CD4-positive, alpha-beta T cell treated with Interleukin-17A for 1 hour (primary cell): ENCODE data around the gene DYNLT5.
A peak's percentile ranks its signal among the peaks of the same experiment; 100 is the strongest.
"Not testable (repeated sequence)": the region's sequence is repeated elsewhere in the genome, so short reads cannot be mapped to it uniquely, and the experiment has no call there.

Source experiments
- DNase-seq: peaks from one replicate; pipeline ENCODE4 v3.0.0-alpha.2; 2020

Gene DYNLT5, protein sequence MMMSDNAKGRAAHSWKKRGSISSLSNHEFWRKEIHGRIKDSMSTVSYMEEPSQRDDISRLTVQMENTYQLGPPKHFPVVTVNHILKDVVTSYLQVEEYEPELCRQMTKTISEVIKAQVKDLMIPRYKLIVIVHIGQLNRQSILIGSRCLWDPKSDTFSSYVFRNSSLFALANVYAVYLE

DNA sequence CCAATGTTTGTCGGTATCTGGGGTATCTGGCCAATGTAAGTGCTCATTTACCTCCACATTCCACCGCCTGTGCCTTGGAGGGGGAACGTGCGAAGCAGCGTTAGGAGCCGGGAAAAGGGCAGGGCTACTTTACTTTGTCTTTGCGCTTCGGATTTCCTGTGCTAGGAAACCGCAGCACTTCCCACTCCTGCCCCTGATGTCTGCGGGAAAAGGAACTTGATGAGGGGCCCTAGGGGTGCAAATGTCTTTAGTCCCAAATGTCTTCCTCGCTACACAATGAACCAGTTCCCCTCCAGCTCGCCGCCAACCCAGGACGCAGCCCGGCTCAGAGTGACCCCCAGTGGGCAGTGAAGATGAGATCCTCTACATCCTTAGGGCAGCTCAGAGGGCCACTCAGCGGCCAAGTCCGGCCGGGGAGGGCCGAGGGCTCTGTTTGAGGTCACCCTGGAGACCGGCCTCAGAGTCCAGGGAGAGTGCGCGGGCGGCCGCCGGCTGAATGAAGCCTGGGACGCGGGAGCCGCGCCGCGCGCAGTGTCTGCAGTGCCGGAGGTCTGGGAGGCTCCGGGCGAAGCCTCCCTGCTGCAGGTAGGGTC, at the start of gene DYNLT5:
Gene DYNLT5, plus strand, starts transcription at position 460 of the 593 bp plus-strand sequence. CDS start 2,200 bp downstream, outside the sequence.
- DNase-seq = no peak

DNA sequence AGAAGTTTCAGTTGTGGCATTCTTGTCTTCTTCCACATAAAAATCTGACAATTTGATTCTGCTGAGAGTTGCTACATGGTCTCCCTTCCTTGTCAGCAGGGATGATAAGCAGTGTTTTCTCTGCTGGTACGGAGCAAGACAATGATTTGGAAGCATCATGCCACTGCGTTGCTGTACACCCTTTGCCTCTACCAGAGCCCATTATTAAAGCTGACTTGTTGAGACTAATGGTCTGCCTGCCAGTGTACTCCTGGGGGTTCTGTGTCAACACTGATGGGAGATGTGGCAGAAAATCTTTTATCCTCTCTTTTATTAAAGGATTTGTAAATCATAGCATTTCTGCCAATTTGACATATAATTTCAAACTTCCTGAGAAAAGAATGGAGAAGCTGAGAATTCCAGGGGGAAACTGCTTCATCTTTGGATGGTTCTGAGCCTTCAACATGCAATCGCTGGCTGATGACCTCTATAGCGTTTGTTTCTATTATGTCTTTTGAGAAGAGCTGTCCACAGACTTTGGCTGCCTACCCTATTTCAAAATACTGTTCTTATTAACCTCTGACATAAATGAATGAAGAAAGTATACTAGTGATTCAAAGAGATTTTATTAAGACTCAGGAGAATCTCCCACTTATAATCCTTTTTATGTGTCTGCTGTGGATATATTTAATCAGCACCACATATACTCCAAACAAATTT, 47.9 kb upstream of the DYNLT5 start:
- DNase-seq = no peak

- DNase-seq = no peak
Measured at GRCh38 chr1:66705110-66705509, 47.1 kb upstream of the DYNLT5 start.

- DNase-seq = no peak
Measured at GRCh38 chr1:66711420-66711819, 40.8 kb upstream of the DYNLT5 start.

DNA sequence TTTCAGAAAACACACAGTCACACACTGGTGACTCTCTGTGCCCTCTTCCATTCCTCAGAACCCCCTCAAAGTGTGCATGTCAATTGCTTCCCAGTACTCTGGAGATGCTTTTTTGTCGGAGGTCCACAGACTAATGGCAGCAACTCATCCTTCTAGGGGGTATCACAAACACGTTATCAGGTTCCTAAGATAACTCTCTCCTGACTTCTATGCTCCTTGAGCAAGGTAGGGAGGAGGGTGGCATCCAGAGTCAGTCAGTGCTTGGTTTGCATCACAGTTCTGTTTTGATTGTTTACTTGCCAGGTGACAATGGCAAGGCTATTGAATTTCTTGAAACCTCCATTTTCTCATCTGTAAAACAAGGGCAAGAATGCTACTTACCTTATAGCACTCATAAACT, 39.4 kb upstream of the DYNLT5 start:
- no peak for DNase-seq

- DNase-seq = no peak
Measured at GRCh38 chr1:66723985-66724384, 28.3 kb upstream of the DYNLT5 start.

DNA sequence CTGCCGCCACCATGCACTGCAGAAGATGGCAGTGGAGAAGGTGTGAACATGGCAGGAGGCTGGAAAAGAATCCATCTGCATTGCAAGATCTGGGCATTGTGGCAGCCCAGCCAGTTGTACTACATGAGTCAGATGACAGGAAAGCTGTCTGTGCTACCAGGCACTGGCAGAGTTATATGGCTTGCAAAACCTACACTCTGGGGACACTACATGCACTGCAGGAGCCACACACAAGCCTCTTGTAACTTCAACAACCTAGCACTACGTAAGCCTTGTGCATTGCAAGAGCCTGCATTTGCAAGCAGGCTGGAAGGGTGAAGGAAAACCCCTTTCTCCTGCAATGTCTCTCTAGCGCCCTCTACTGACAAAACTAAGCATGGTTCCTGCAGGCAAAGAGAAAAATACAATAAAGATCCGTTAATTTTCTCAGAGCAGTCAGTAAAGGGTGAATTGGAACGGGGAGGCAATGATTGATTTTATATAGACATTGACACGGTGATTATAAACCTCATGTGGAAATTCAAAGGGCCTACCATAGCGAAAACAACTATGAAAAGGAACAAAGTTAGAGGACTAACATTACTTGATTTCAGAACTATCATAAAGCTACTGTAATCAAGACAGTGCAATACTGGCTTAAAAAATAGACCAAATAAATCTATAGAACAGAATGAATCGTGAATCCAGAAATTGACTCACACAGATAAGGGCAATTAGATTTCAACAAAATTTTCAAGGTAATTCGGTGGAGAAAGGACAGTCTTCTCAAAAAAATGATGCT, 26.2 kb upstream of the DYNLT5 start:
- DNase-seq = peak; percentile 69

DNA sequence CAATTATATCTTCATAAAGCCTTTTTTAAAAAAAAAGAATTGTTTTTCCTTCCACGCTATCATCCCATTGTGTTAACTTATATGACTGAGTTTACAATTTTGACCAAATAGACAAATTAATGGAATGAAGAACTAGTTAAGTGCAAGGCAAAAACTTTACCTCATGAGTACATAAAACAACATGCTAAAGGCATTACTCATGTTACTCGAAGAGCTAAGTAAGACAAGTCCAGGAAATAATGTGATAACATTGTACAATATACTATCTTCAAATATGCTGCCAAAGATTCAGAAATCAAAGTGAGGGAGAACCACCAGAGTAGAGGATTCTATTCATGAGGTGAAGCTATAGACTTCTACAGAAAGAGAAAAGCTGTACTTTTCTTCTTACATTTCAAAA, 24.2 kb upstream of the DYNLT5 start:
- no peak for DNase-seq

DNA sequence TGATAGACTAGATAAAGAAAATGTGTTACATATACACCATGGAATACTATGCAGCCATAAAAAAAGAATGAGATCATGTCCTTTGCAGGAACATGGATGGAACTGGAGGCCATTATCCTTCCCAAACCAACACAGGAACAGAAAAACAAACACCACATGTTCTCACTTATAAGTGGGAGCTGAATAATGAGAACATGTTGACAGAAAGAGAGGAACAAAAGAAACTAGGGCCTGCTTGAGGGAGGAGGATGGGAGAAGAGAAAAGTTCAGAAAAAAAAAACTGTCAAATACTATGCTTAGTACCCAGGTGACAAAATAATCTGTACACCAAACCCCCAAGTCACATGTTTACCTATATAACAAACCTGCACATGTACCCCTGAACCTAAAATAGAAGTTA, 23.5 kb upstream of the DYNLT5 start:
- DNase-seq = not testable (repeated sequence)

GRCh38 chr1:66729119-66729518, 23.1 kb upstream of the DYNLT5 start:
- DNase-seq = peak; percentile 8

- DNase-seq = no peak
Measured at GRCh38 chr1:66729523-66729922, 22.7 kb upstream of the DYNLT5 start.

- DNase-seq = no peak
Measured at GRCh38 chr1:66730462-66730861, 21.8 kb upstream of the DYNLT5 start.

- DNase-seq = no peak
Measured at GRCh38 chr1:66731170-66731865, 20.9 kb upstream of the DYNLT5 start.

DNA sequence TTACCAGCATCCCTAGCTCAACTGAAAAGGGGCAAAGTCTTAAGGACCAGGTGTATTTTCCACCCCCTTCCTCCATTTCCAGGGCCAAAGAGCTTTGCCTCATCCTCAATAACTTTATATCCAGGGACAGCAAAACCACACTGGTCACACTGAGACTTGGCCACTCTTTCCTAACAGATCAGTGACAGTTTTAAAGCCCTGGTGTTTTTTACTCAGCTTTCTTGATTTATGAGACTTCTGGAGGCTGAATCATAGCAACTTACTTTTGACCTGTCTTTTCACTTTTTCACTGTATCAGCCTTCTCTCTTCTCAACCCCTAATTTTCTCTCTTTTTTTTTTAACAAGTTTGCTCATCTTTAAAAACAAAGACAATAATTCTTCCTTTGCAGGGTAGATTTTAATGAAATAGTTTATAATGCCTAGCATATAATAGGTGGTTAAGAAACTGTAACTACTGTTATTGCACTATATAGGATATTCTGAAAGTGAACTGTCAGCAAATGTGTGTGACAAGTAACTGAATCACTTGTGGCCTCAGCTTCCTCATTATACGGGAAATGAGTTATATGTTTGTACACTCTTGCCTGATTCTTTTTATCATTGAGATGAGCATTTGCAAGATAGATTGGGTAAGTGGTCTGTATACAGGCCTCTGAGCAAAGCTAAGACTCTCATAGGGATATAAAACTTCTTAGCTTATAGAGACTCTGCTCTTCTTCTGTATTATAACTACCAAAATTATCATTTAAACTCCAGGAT, 19.7 kb upstream of the DYNLT5 start:
- no peak for DNase-seq

GRCh38 chr1:66733348-66734017, 18.8 kb upstream of the DYNLT5 start:
- no peak for DNase-seq

DNA sequence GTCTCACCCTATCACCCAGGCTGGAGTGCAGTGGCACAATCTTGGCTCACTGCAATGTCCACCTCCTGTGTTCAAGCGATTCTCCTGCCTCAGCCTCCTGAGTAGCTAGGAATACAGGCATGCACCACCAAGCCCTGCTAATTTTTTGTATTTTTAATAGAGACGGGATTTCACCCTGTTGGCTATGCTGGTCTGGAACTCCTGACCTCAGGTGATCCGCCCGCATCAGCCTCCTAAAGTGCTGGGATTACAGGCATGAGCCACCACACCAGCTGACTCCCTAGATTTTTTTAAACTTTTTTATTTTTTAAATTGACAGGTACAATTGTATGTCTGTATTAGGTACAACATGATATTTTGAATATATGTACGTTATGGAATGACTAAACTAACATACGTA, 17.7 kb upstream of the DYNLT5 start:
- DNase-seq = not testable (repeated sequence)

DNA sequence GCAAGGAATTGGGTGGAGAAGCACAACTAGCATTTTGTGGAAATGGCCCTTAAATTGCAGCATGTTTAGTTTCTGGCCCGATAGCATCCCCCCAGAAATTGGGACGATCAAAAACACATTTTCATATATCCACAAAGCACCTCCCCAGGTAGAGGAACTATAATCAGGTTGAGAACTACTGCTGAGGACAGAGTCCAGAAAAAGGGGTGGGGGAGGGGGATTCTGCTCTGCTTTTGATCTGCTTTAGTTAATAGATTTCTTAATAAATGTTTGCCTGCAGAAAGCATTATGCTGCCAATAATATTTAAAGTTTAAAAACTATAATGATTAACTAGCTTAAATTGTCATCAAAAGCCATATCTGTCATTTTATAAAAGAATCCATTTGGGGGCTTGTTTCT, 14.4 kb upstream of the DYNLT5 start:
- no peak for DNase-seq

GRCh38 chr1:66739401-66740157, 12.7 kb upstream of the DYNLT5 start:
- no peak for DNase-seq

GRCh38 chr1:66745451-66745850, 6.8 kb upstream of the DYNLT5 start:
- DNase-seq = no peak

DNA sequence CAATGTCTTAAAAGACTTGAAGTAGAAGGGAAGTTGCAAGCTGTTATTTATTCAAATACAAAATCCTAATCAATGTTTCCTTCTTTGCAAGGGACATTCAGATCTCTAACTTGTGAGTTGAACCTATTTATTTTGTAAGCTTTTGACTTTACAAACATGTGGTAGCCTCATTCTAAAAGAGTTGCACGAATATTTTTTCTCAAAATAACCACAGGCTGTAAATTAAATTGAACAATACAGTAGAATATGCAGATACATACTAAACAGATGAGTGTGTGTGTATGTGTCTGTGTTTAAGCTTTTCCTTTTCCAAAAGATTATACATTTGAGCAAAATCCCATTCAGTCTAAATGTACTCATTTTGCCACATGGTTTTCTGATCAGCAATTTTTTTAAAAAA, 4.8 kb upstream of the DYNLT5 start:
- no peak for DNase-seq

DNA sequence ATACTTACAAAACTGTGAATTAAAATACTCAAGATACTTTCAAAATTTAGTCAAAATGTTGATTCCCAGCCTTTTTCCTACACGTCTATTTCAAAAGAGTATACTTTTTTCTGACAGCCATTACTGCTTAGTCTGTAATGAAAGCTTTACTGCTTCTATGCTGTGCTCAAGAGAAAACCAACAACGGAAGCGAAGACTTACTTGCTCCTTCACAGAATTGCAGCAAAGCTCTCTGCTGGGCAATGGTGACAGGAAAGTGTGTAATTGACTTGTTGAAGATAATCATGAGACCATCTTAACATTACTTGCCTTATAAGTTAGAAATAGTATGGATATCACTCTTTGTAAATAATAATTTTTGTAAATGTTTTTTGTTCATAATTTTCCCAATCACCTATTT, 1.7 kb upstream of the DYNLT5 start:
- DNase-seq = no peak
